ENCODE data around the gene SIX3.
A peak's percentile ranks its signal among the peaks of the same experiment; 100 is the strongest.

The SIX3 gene

GRCh38 chr2:44939106-44940048, 2.1 kb upstream of the SIX3 start:
- TF ChIP-seq, protein P1, sequence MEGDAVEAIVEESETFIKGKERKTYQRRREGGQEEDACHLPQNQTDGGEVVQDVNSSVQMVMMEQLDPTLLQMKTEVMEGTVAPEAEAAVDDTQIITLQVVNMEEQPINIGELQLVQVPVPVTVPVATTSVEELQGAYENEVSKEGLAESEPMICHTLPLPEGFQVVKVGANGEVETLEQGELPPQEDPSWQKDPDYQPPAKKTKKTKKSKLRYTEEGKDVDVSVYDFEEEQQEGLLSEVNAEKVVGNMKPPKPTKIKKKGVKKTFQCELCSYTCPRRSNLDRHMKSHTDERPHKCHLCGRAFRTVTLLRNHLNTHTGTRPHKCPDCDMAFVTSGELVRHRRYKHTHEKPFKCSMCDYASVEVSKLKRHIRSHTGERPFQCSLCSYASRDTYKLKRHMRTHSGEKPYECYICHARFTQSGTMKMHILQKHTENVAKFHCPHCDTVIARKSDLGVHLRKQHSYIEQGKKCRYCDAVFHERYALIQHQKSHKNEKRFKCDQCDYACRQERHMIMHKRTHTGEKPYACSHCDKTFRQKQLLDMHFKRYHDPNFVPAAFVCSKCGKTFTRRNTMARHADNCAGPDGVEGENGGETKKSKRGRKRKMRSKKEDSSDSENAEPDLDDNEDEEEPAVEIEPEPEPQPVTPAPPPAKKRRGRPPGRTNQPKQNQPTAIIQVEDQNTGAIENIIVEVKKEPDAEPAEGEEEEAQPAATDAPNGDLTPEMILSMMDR (IDR thresholded peaks at IDR 0.05; ENCODE audit: insufficient read depth, low read depth, low read length, missing control alignments), result no peak
- DNase-seq (ENCODE audit: low read depth), result no peak
- H3K4me3 ChIP-seq (ENCODE audit: low read depth, low read length), result peak overlapping the region; percentile 45

- TF ChIP-seq, protein P1 (IDR thresholded peaks at IDR 0.05; ENCODE audit: insufficient read depth, low read depth, low read length, missing control alignments), result no peak
- DNase-seq (ENCODE audit: low read depth), result no peak
- no peak overlapping the region for H3K4me3 ChIP-seq (ENCODE audit: low read depth, low read length)
These were observed 1.4 kb upstream of the SIX3 start for GRCh38 chr2:44940049-44940494.

- DNase-seq (ENCODE audit: low read depth), result no peak
- H3K4me3 ChIP-seq (ENCODE audit: low read depth, low read length), result peak overlapping the region; percentile 43
- TF ChIP-seq, protein P1 (IDR thresholded peaks at IDR 0.05; ENCODE audit: insufficient read depth, low read depth, low read length, missing control alignments), result no peak
These were observed 604 bp upstream of the SIX3 start for GRCh38 chr2:44940732-44941464.

DNA sequence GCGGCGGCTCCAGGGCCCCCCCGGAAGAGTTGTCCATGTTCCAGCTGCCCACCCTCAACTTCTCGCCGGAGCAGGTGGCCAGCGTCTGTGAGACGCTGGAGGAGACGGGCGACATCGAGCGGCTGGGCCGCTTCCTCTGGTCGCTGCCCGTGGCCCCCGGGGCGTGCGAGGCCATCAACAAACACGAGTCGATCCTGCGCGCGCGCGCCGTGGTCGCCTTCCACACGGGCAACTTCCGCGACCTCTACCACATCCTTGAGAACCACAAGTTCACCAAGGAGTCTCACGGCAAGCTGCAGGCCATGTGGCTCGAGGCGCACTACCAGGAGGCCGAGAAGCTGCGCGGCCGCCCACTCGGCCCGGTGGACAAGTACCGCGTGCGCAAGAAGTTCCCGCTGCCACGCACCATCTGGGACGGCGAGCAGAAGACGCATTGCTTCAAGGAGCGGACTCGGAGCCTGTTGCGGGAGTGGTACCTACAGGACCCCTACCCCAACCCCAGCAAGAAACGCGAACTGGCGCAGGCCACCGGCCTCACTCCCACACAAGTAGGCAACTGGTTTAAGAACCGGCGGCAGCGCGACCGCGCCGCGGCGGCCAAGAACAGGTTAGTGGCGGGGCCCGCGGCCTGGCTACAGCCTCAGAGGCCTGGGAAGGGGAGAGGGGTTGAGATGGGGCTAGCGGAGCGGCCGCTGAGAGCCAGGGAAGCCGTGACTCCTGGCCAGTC, 965 bp downstream of the SIX3 start:
- H3K4me3 ChIP-seq (ENCODE audit: low read depth, low read length), result no peak overlapping the region
- TF ChIP-seq, protein P1 (IDR thresholded peaks at IDR 0.05; ENCODE audit: insufficient read depth, low read depth, low read length, missing control alignments), result no peak
- no peak for DNase-seq (ENCODE audit: low read depth)

GRCh38 chr2:44943031-44943692, 1.7 kb downstream of the SIX3 start:
- DNase-seq (ENCODE audit: low read depth), result no peak
- no peak overlapping the region for H3K4me3 ChIP-seq (ENCODE audit: low read depth, low read length)
- TF ChIP-seq, protein P1 (IDR thresholded peaks at IDR 0.05; ENCODE audit: insufficient read depth, low read depth, low read length, missing control alignments), result no peak

DNA sequence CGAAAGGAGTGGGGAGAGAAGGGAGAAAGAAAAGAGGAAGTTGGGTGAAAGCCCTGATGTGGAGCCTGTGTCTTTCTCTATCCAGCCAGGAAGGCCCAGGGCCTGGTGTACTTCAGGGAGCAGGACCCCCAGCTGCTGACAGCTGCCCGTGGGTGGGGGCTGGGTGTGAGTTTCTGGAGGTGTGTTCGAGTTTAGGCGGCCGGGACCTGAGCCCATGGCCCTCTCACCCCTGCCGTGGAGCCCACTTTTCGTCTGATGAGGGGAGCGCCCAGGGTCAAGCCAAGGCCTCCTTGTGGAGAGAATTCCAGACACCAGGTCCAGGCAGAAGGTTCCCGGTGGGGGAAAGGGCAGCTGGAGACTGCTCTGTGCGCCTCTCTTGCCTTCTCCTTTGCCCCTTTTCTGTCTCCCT, 2.2 kb downstream of the SIX3 start:
- no peak overlapping the region for H3K4me3 ChIP-seq (ENCODE audit: low read depth, low read length)
- no peak for DNase-seq (ENCODE audit: low read depth)
- TF ChIP-seq, protein P1 (IDR thresholded peaks at IDR 0.05; ENCODE audit: insufficient read depth, low read depth, low read length, missing control alignments), result no peak
